IMR-90 (cell line): Measurements from ENCODE around the gene TES. TPM values are rescaled to one million over a fixed set of nuclear protein-coding genes. Genes with fewer than 3 reads are reported as not detected.
A peak's percentile ranks its signal among the peaks of the same experiment; 100 is the strongest.
"Not testable (repeated sequence)": the region's sequence is repeated elsewhere in the genome, so short reads cannot be mapped to it uniquely, and the experiment has no call there.

ENCODE experiments used
- ATAC-seq: fragments of 200-7000 bp; cut with Tn5 transposase; 2 replicates; pipeline ENCODE4 v1.9.1; 2020; ENCODE audit warnings: low read depth, mild to moderate bottlenecking, moderate library complexity
- BruUV-seq: library from RNA; stranded (reverse); fragments of 400-500 nt; replicated peaks from 2 replicates; lab custom pipeline; 2021; lab: Mats Ljungman, UMichigan
- CTCF ChIA-PET: fragments of 300-600 bp; formaldehyde crosslinking; extraction: SDS; loops from one replicate; lab custom pipeline; 2021; ENCODE audit warnings: antibody characterized with exemption; lab: Yijun Ruan, JAX
- POLR2A ChIA-PET: fragments of 300-600 bp; sonication (Branson Sonifier 250); formaldehyde crosslinking; loops from one replicate; lab custom pipeline; 2022; ENCODE audit warnings: antibody characterized with exemption; ENCODE audit not compliant: unreplicated experiment; lab: Charles Lee
- DNase-seq: peaks from one replicate; pipeline ENCODE4 v3.0.0; 2013
- H2AFZ ChIP-seq: replicated peaks from 2 replicates; pipeline ENCODE3; 2013; ENCODE audit warnings: low read length, mild to moderate bottlenecking; ENCODE audit not compliant: poor library complexity
- H2AK5ac ChIP-seq: 2 replicates; pipeline ENCODE4 v1.6.1; 2013; ENCODE audit warnings: low read depth, low read length, inconsistent platforms
- H2AK9ac ChIP-seq: replicated peaks from 2 replicates; pipeline ENCODE3; 2013; ENCODE audit warnings: mild to moderate bottlenecking, low read depth, low read length, moderate library complexity; ENCODE audit not compliant: poor library complexity
- H2BK120ac ChIP-seq: 2 replicates; pipeline ENCODE4 v1.6.1; 2013; ENCODE audit warnings: low read depth, low read length, inconsistent platforms
- H2BK15ac ChIP-seq: 3 replicates; pipeline ENCODE4 v1.6.1; 2013; ENCODE audit warnings: low read depth, low read length, inconsistent platforms
- H2BK20ac ChIP-seq: 2 replicates; pipeline ENCODE4 v1.6.1; 2013; ENCODE audit warnings: low read depth, mild to moderate bottlenecking, inconsistent platforms, low read length, moderate library complexity
- H2BK5ac ChIP-seq: 2 replicates; pipeline ENCODE4 v1.6.1; 2013; ENCODE audit warnings: mild to moderate bottlenecking, low read depth, low read length, inconsistent platforms; ENCODE audit not compliant: poor library complexity, severe bottlenecking
- H3K14ac ChIP-seq: replicated peaks from 2 replicates; pipeline ENCODE4 v1.6.1; 2013; ENCODE audit warnings: low read depth, low read length, inconsistent platforms
- H3K18ac ChIP-seq: 2 replicates; pipeline ENCODE4 v1.6.1; 2013; ENCODE audit warnings: low read depth, low read length, control low read depth
- H3K23ac ChIP-seq: 2 replicates; pipeline ENCODE4 v1.6.1; 2013; ENCODE audit warnings: low read depth, low read length, inconsistent platforms
- H3K27ac ChIP-seq: 2 replicates; pipeline ENCODE4 v1.5.1; 2013; ENCODE audit warnings: mild to moderate bottlenecking, control low read depth, low read length; ENCODE audit not compliant: insufficient read depth
- H3K27me3 ChIP-seq: 2 replicates; pipeline ENCODE4 v1.6.1; 2013; ENCODE audit warnings: low read length; ENCODE audit not compliant: control insufficient read depth, insufficient read depth
- H3K36me3 ChIP-seq: 2 replicates; pipeline ENCODE4 v1.6.1; 2013; ENCODE audit warnings: low read length, mixed read lengths; ENCODE audit not compliant: control insufficient read depth, insufficient read depth
- H3K4ac ChIP-seq: 2 replicates; pipeline ENCODE4 v1.6.1; 2013; ENCODE audit warnings: low read depth, low read length, inconsistent platforms
- H3K4me1 ChIP-seq: 2 replicates; pipeline ENCODE4 v1.6.1; 2013; ENCODE audit warnings: low read length, mixed read lengths; ENCODE audit not compliant: control insufficient read depth, insufficient read depth
- H3K4me2 ChIP-seq: 2 replicates; pipeline ENCODE4 v1.6.1; 2013; ENCODE audit warnings: low read depth, mild to moderate bottlenecking, control low read depth, low read length, moderate library complexity
- H3K4me3 ChIP-seq: 2 replicates; pipeline ENCODE4 v1.5.1; 2013; ENCODE audit warnings: low read depth, mild to moderate bottlenecking, control low read depth, low read length, moderate library complexity; ENCODE audit not compliant: insufficient read depth
- H3K56ac ChIP-seq: 2 replicates; pipeline ENCODE4 v1.6.1; 2013; ENCODE audit warnings: low read length, inconsistent platforms; ENCODE audit not compliant: insufficient read depth; ENCODE audit errors: extremely low read depth
- H3K79me1 ChIP-seq, 2 experiments: 2 replicates each; pipeline ENCODE4 v1.6.1; 2013; ENCODE audit warnings: low read length in 2 of 2, inconsistent platforms in 1 of 2, low read depth in 1 of 2
- H3K9ac ChIP-seq: 2 replicates; pipeline ENCODE4 v1.6.1; 2013; ENCODE audit warnings: low read depth, low read length, control low read depth
- H3K9me1 ChIP-seq: 2 replicates; pipeline ENCODE4 v1.6.1; 2013; ENCODE audit warnings: low read length, inconsistent platforms; ENCODE audit not compliant: insufficient read depth
- H3K9me3 ChIP-seq: 2 replicates; pipeline ENCODE4 v1.6.1; 2013; ENCODE audit warnings: low read length; ENCODE audit not compliant: control insufficient read depth, insufficient read depth
- H4K20me1 ChIP-seq: 2 replicates; pipeline ENCODE4 v1.6.1; 2013; ENCODE audit warnings: low read length, inconsistent platforms; ENCODE audit not compliant: insufficient read depth
- H4K5ac ChIP-seq: 2 replicates; pipeline ENCODE4 v1.6.1; 2013; ENCODE audit warnings: mild to moderate bottlenecking, low read depth, low read length, control low read depth
- H4K8ac ChIP-seq, 2 experiments: 2 replicates each; pipeline ENCODE4 v1.6.1; 2013; ENCODE audit warnings: low read depth in 2 of 2, low read length in 2 of 2, control low read depth in 1 of 2, inconsistent platforms in 1 of 2
- H4K91ac ChIP-seq: 2 replicates; pipeline ENCODE4 v1.6.1; 2013; ENCODE audit warnings: low read depth, low read length, inconsistent platforms; ENCODE audit not compliant: insufficient read depth
- CEBPB ChIP-seq: IDR thresholded peaks from 2 replicates; pipeline ENCODE4 v1.6.1; 2012; ENCODE audit warnings: low read depth, low read length, improper control_type of control experiment
- RCOR1 ChIP-seq: IDR thresholded peaks from 2 replicates; pipeline ENCODE4 v1.6.1; 2012; ENCODE audit warnings: mild to moderate bottlenecking, low read length, improper control_type of control experiment; ENCODE audit not compliant: insufficient replicate concordance
- USF2 ChIP-seq: fragments of 150-350 bp; IDR thresholded peaks from 2 replicates; pipeline ENCODE4 v1.6.1; 2017; ENCODE audit warnings: mild to moderate bottlenecking, antibody characterized with exemption, low read length, low read depth
- WGBS, 2 experiments: methylation state at CpG; one replicate each; pipeline versions ENCODE4 v1.1.5 to v1.1.7; 2013; ENCODE audit warnings: missing lambda C conversion rate in 2 of 2; ENCODE audit not compliant: insufficient read length in 1 of 2; ENCODE audit errors: extremely low coverage in 2 of 2; 5-methylcytosine and 5-hydroxymethylcytosine counted together
- dilution Hi-C: fragments of 300-500 bp; cut with HindIII; formaldehyde crosslinking; loops from one replicate; pipeline ENCODE4 v1.14.3; 2018; ENCODE audit warnings: low sequenced_read_pairs; ENCODE audit not compliant: unreplicated experiment
- in situ Hi-C: fragments of 300-500 bp; cut with MboI; formaldehyde crosslinking; loops from 3 replicates; pipeline ENCODE4 v1.14.3; 2019; ENCODE audit warnings: low sequenced_read_pairs, inconsistent platforms, mixed read lengths
- intact Hi-C: fragments of 100-400 bp; cut with micrococcal nuclease; formaldehyde crosslinking; loops from 2 replicates; pipeline ENCODE4 v1.10.0; 2022
- polyA plus RNA-seq, 3 experiments: library from polyadenylated mRNA; depleted of rRNA; stranded (reverse); fragments of >200 nt; gene quantifications; 2 replicates each; pipeline ENCODE4 v1.2.3, GENCODE V29; 2012; ENCODE audit warnings: low replicate concordance in 1 of 3
- total RNA-seq: library from RNA; depleted of rRNA; stranded (reverse); fragments of >200 nt; gene quantifications from 2 replicates; pipeline ENCODE4 v1.2.3, GENCODE V29; 2012

Gene TES
- total and polyA plus RNA-seq, 2 of the 4 experiments (the other 2 are of a cell fraction), result 54.0 to 83.3 TPM

GRCh38 chr7:116293633-116294032 is 83.3 kb downstream of the TES start:
- Histone ChIP-seq H2AFZ (no peak overlapping the region), H3K56ac (no peak overlapping the region), H4K91ac (no peak overlapping the region), H4K5ac (no peak overlapping the region), H3K14ac (no peak overlapping the region), H3K23ac (no peak overlapping the region), H2AK5ac (no peak overlapping the region), H2AK9ac (no peak overlapping the region), H4K8ac (no peak overlapping the region), H3K36me3 (no peaks in the 10 kb centered on the region), H4K20me1 (no peaks in the 10 kb centered on the region), H3K27me3 (no peaks in the 10 kb centered on the region), H2BK5ac (no peak overlapping the region), H3K4me3 (no peak overlapping the region), H3K4me1 (no peaks in the 10 kb centered on the region), H3K18ac (no peak overlapping the region), H3K9me3 (no peaks in the 10 kb centered on the region), H3K9ac (no peak overlapping the region), H3K9me1 (no peaks in the 10 kb centered on the region), H3K27ac (no peak overlapping the region), H2BK15ac (no peak overlapping the region), H2BK20ac (no peak overlapping the region), H3K4me2 (no peak overlapping the region), H2BK120ac (no peak overlapping the region), H3K79me1 (peaks cover 0 to 5% of the 10 kb centered on the region in 2 experiments; a peak in 1 of 4 replicates), H3K4ac (no peak overlapping the region)
- dilution Hi-C loops, result no loop called here
- ChIA-PET POLR2A (no interaction called here), CTCF (no interaction called here)
- no TSS peak for BruUV-seq
- WGBS, 2 experiments, result no CpG with 5 or more reads among the region's 3 CpGs
- no peak for ATAC-seq
- intact Hi-C loops, result no loop called here
- TF ChIP-seq RCOR1, result no peak
- no peak for TF ChIP-seq USF2
- TF ChIP-seq CEBPB, result peak; percentile 38
- in situ Hi-C loops, result no loop called here
- DNase-seq, result no peak

GRCh38 chr7:116295903-116296302 is 85.6 kb downstream of the TES start:
- H2AK5ac ChIP-seq, H4K20me1 ChIP-seq, in situ Hi-C loops, BruUV-seq, CTCF ChIA-PET, DNase-seq, H3K27me3 ChIP-seq, H4K91ac ChIP-seq, H3K14ac ChIP-seq, dilution Hi-C loops, intact Hi-C loops, H3K9me3 ChIP-seq, H3K56ac ChIP-seq, H3K4me2 ChIP-seq, H2AK9ac ChIP-seq, H3K79me1 ChIP-seq, ATAC-seq, H3K18ac ChIP-seq, H2AFZ ChIP-seq, H3K27ac ChIP-seq, H3K4me1 ChIP-seq, H4K8ac ChIP-seq, H3K36me3 ChIP-seq, H3K23ac ChIP-seq, H2BK20ac ChIP-seq, H2BK15ac ChIP-seq, H3K9ac ChIP-seq, POLR2A ChIA-PET, H3K4me3 ChIP-seq, H2BK120ac ChIP-seq, H3K4ac ChIP-seq, H2BK5ac ChIP-seq, H3K9me1 ChIP-seq, H4K5ac ChIP-seq: not testable (repeated sequence)
